Tibial nerve (tissue), 4 donors: ENCODE measurements around the gene ZBTB22. TPM values are rescaled to one million over a fixed set of nuclear protein-coding genes. Genes with fewer than 3 reads are reported as not detected.

Source experiments
- DNase-seq, 2 donors: peaks; one replicate each; pipeline ENCODE4 v3.0.0-alpha.2; 2019; ENCODE audit warnings: low spot score in 2 of 2
- H3K27ac ChIP-seq, 4 donors: fragments of 200-600 bp; sonication (generic) in 3 of 4; one replicate each; pipeline ENCODE4 v1.5.1; 2017 to 2019; ENCODE audit warnings: mild to moderate bottlenecking in 1 of 4
- H3K27me3 ChIP-seq, 2 donors: fragments of 200-600 bp; sonication (generic) in 1 of 2; one replicate each; pipeline versions ENCODE4 v1.5.1 to v1.6.0; 2017 to 2019
- H3K36me3 ChIP-seq, 3 donors: fragments of 200-600 bp; sonication (generic); one replicate each; pipeline ENCODE4 v1.5.1; 2018 to 2019
- H3K4me1 ChIP-seq, 4 donors: fragments of 200-600 bp; sonication (generic) in 3 of 4; one replicate each; pipeline ENCODE4 v1.5.1; 2017 to 2019
- H3K4me3 ChIP-seq, 4 donors: fragments of 200-600 bp; sonication (generic) in 3 of 4; one replicate each; pipeline ENCODE4 v1.5.1; 2017 to 2019; ENCODE audit warnings: mild to moderate bottlenecking in 1 of 4, moderate library complexity in 1 of 4
- H3K9me3 ChIP-seq, 4 donors: fragments of 200-600 bp; sonication (generic) in 3 of 4; one replicate each; pipeline ENCODE4 v1.5.1; 2017 to 2019
- CTCF ChIP-seq, 5 experiments: fragments of 200-600 bp in 3 of 5; fragments of 450-650 bp in 2 of 5; sonication (generic) in 3 of 5; IDR thresholded peaks; one replicate each; pipeline ENCODE4 v1.5.1; 2016 to 2019; ENCODE audit warnings: antibody characterized with exemption in 5 of 5, mild to moderate bottlenecking in 3 of 5, moderate library complexity in 2 of 5
- EP300 ChIP-seq, 2 donors: sonication (generic); formaldehyde crosslinking; IDR thresholded peaks; one replicate each; pipeline ENCODE4 v1.6.1; 2017; ENCODE audit warnings: antibody characterized with exemption in 2 of 2, mild to moderate bottlenecking in 1 of 2
- POLR2A ChIP-seq, 2 donors: fragments of 450-650 bp; IDR thresholded peaks; one replicate each; pipeline ENCODE4 v1.6.1; 2017; ENCODE audit warnings: antibody characterized with exemption in 2 of 2, mild to moderate bottlenecking in 2 of 2, moderate library complexity in 2 of 2
- WGBS, 2 donors: methylation state at CpG; one replicate each; pipeline ENCODE4 v1.1.5; 2018; 5-methylcytosine and 5-hydroxymethylcytosine counted together
- total RNA-seq, 4 donors: library from RNA; depleted of rRNA; stranded (reverse); fragments of >200 nt; gene quantifications; one replicate each; pipeline ENCODE4 v1.1.0, GENCODE V29; 2016

ZBTB22 gene
- total RNA-seq, 4 donors from 2014 or later = 13.8 to 21.6 (median 17.5) TPM

- H3K27me3 ChIP-seq = no peaks in the 10 kb centered on the region
- no peak for DNase-seq
- H3K4me3 ChIP-seq = peak overlapping the region; percentile 36 to 63 (median 52)
- peaks cover 0 to 37% (median 17%) of the 10 kb centered on the region in 3 donors for H3K36me3 ChIP-seq
- no peaks in the 10 kb centered on the region for H3K9me3 ChIP-seq
- peak overlapping the region; percentile 83 to 95 (median 90) for H3K27ac ChIP-seq
- WGBS, 2 donors = 0 to 3% methylated on average over 9 to 11 of the region's 27 CpGs
- TF ChIP-seq EP300 (IDR thresholded peaks at IDR 0.05) (no peak), POLR2A (IDR thresholded peaks at IDR 0.05) (no peak), CTCF (IDR thresholded peaks at IDR 0.05) (no peak)
- H3K4me1 ChIP-seq = peaks cover 0 to 76% (median 46%) of the 10 kb centered on the region in 4 donors
Measured at GRCh38 chr6:33317419-33317668, 200 bp downstream of the ZBTB22 start.

GRCh38 chr6:33316603-33317418, 733 bp downstream of the ZBTB22 start:
- no peak for TF ChIP-seq EP300 (IDR thresholded peaks at IDR 0.05)
- TF ChIP-seq CTCF (IDR thresholded peaks at IDR 0.05) = no peak
- TF ChIP-seq POLR2A (IDR thresholded peaks at IDR 0.05) = no peak
- H3K9me3 ChIP-seq = no peaks in the 10 kb centered on the region
- no peak for DNase-seq
- peaks cover 0 to 37% (median 17%) of the 10 kb centered on the region in 3 donors for H3K36me3 ChIP-seq
- H3K4me3 ChIP-seq = peak overlapping the region; percentile 36 to 63 (median 52)
- 72 to 76% methylated on average over 19 of the region's 19 CpGs for WGBS, 2 donors
- peak overlapping the region; percentile 83 to 95 (median 90) for H3K27ac ChIP-seq
- peaks cover 0 to 77% (median 47%) of the 10 kb centered on the region in 4 donors for H3K4me1 ChIP-seq
- H3K27me3 ChIP-seq = no peaks in the 10 kb centered on the region

- WGBS, 2 donors = 81 to 85% methylated on average over 11 to 12 of the region's 17 CpGs
- no peak for TF ChIP-seq POLR2A (IDR thresholded peaks at IDR 0.05)
- no peak for TF ChIP-seq EP300 (IDR thresholded peaks at IDR 0.05)
- TF ChIP-seq CTCF (IDR thresholded peaks at IDR 0.05) = no peak
- DNase-seq = no peak
Measured at GRCh38 chr6:33315793-33316602, 1.5 kb downstream of the ZBTB22 start.

GRCh38 chr6:33314943-33315792, 2.4 kb downstream of the ZBTB22 start:
- 38 to 53% methylated on average over 36 to 47 of the region's 47 CpGs for WGBS, 2 donors
- peak in 1 of 2 donors; percentile 44 for DNase-seq
- Histone ChIP-seq H3K9me3 (no peaks in the 10 kb centered on the region), H3K4me1 (peaks cover 0 to 75% (median 41%) of the 10 kb centered on the region in 4 donors), H3K36me3 (peaks cover 0 to 37% (median 16%) of the 10 kb centered on the region in 3 donors), H3K4me3 (peak overlapping the region; percentile 68 to 88 (median 78)), H3K27ac (peak overlapping the region; percentile 85 to 98 (median 95)), H3K27me3 (no peaks in the 10 kb centered on the region)
- TF ChIP-seq CTCF (IDR thresholded peaks at IDR 0.05) (no peak), EP300 (IDR thresholded peaks at IDR 0.05) (no peak), POLR2A (IDR thresholded peaks at IDR 0.05) (no peak)

More at GRCh38 chr6:33315793-33316602, 1.5 kb downstream of the ZBTB22 start:
- peak overlapping the region in 3 of 4 donors; percentile 4 to 95 (median 85) for H3K27ac ChIP-seq
- peaks cover 0 to 77% (median 44%) of the 10 kb centered on the region in 4 donors for H3K4me1 ChIP-seq
- no peak overlapping the region for H3K4me3 ChIP-seq
- H3K36me3 ChIP-seq = peaks cover 0 to 38% (median 17%) of the 10 kb centered on the region in 3 donors
- no peaks in the 10 kb centered on the region for H3K27me3 ChIP-seq
- no peaks in the 10 kb centered on the region for H3K9me3 ChIP-seq
